ENCODE measurements around the gene GADD45A.

GADD45A gene

GRCh38 chr1:67666636-67667035, 18.4 kb upstream of the GADD45A start:
- DNase-seq (ENCODE audit: low read depth), result no peak
- H3K4me3 ChIP-seq (ENCODE audit: low read depth, low read length), result no peak overlapping the region
- TF ChIP-seq CTCF (IDR thresholded peaks at IDR 0.05; ENCODE audit: low read depth, low read length, missing control alignments), result no peak

DNA sequence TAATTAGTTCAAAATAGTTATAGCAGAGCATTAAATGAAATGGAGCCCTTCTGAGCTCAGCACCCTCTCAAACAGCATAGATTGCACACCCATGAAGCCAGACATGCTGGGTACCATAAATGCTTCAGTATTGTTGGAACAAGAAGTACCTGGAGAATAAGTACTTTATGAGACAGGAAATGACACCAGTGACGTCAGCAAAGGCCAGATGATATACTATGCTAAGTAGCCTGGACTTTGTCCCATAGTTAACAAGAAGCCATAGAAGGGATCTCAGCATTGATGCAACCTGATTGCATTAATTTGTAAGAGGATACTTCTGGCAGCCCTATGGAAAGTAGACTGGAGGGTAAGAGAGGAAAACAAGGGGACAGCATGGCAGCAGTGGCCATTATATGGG, 16.3 kb upstream of the GADD45A start:
- DNase-seq (ENCODE audit: low read depth), result no peak
- no peak for TF ChIP-seq CTCF (IDR thresholded peaks at IDR 0.05; ENCODE audit: low read depth, low read length, missing control alignments)
- no peak overlapping the region for H3K4me3 ChIP-seq (ENCODE audit: low read depth, low read length)

DNA sequence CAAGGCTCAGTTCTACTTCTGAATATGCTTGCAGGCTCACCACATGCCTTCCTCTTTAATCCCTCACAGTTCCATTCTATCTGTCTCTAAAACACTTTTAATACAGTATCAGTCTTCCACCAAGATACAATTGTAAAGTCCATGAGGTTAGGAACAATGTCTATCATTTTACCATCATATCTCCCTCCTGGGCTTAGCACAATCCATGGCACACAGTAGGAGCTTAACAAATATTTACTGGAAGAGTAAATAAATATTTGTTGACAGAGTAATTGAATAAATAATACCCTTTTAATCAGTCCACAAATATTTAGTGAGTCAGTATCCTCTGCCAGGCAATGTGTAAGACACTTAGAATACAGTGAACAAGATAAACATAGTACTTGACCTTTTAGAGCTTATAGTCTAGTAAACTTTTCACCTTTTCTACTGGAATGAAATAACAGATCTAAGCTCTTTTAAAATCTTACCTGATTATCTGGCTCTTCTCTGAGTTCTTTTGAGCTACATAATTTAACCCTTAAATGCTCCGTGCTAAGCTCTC, 12.7 kb upstream of the GADD45A start:
- no peak overlapping the region for H3K4me3 ChIP-seq (ENCODE audit: low read depth, low read length)
- TF ChIP-seq CTCF (IDR thresholded peaks at IDR 0.05; ENCODE audit: low read depth, low read length, missing control alignments), result no peak
- no peak for DNase-seq (ENCODE audit: low read depth)

- H3K4me3 ChIP-seq (ENCODE audit: low read depth, low read length), result no peak overlapping the region
- TF ChIP-seq CTCF (IDR thresholded peaks at IDR 0.05; ENCODE audit: low read depth, low read length, missing control alignments), result no peak
- DNase-seq (ENCODE audit: low read depth), result no peak
Measured at GRCh38 chr1:67673468-67674201, 11.4 kb upstream of the GADD45A start.

DNA sequence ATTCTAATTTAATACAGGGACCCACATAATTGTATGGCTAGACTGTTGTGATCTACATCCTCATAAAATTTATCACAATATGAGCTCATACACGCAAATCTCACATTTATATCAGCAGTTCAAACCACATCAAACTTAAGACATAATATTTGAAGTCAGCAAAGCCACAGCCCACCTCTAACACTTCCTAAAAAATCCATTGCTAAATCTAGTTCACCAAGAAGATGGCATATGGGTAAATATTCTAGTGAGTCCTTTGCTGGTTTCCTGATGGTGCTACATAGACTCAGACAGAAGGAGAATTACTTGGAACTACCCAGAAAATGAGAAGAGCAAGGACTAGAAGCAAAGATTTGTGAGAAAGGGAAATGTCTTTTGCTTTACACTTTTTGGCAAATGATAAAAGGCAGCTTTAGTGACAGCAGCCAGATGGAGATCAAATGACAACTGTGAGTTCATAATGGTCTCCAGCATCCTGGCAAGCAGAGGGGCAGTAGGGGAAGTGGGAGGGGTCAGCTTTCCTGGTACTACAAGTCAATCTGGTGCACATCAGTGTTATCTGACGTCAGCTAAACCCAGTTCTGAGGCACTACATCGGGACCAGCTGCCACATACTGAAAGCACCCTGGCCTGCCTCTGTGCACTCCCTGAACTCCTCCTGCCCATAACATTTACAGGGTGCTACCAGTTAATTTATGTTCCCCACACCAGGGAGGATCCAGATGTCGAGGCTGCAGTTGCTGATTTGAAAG, 10.6 kb upstream of the GADD45A start:
- H3K4me3 ChIP-seq (ENCODE audit: low read depth, low read length), result no peak overlapping the region
- no peak for DNase-seq (ENCODE audit: low read depth)
- TF ChIP-seq CTCF (IDR thresholded peaks at IDR 0.05; ENCODE audit: low read depth, low read length, missing control alignments), result no peak

DNA sequence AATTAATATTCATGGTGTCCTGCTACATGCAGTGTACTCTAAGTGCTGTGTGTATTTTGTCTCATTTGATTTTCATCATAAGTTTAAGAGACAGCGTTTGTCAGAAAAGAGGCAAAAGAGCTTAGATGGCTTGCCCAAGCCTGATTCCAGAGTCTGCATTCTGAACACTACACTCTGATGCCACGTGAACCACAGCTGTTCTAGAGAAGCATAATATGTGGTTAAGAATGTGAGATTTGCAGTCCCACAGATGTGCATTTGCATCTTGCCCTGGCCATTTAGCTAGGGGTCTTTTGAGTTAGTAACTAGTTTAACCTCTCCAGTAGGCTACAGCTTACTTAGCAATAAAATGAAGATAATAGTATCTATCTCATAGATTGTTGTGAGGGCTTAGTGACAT, 9.2 kb upstream of the GADD45A start:
- no peak overlapping the region for H3K4me3 ChIP-seq (ENCODE audit: low read depth, low read length)
- no peak for TF ChIP-seq CTCF (IDR thresholded peaks at IDR 0.05; ENCODE audit: low read depth, low read length, missing control alignments)
- DNase-seq (ENCODE audit: low read depth), result no peak
